ENCODE results near the gene HPN.

- no peak for TF ChIP-seq NFIC (IDR thresholded peaks at IDR 0.05; ENCODE audit: low read length)
- TF ChIP-seq ZNF513 (CRISPR knock-in tag; conservative IDR thresholded peaks at IDR 0.05) = no peak
- TF ChIP-seq ZC3H13 (CRISPR knock-in tag; IDR thresholded peaks at IDR 0.05) = no peak
- TF ChIP-seq POLR2G (IDR thresholded peaks at IDR 0.05; ENCODE audit: low read depth, low read length) = no peak; the same call in 1 of the 2 replicates
- no peak for TF ChIP-seq TBP (CRISPR knock-in tag; IDR thresholded peaks at IDR 0.05)
- no peak for TF ChIP-seq TEF (CRISPR knock-in tag; IDR thresholded peaks at IDR 0.05)
- no peak; the same call in 1 of the 2 replicates for TF ChIP-seq POLR2AphosphoS5 (IDR thresholded peaks at IDR 0.05; ENCODE audit: low read depth, low read length)
- TF ChIP-seq CCDC6 (CRISPR knock-in tag; IDR thresholded peaks at IDR 0.05) = no peak
- no peak for TF ChIP-seq SNRNP70 (IDR thresholded peaks at IDR 0.05; ENCODE audit: low read depth, low read length)
- TF ChIP-seq CTCF (CRISPR knock-in tag; IDR thresholded peaks at IDR 0.05) = no peak
- no peak for TF ChIP-seq RBAK (CRISPR knock-in tag; IDR thresholded peaks at IDR 0.05)
- no peak for TF ChIP-seq CC2D1A (CRISPR knock-in tag; IDR thresholded peaks at IDR 0.05)
- no peak for TF ChIP-seq ZBTB8A (CRISPR knock-in tag; IDR thresholded peaks at IDR 0.05; ENCODE audit: borderline replicate concordance, low read depth)
Observed at GRCh38 chr19:35006999-35007365, 34.5 kb upstream of the HPN start.
